PC-3 (cell line): Measurements from ENCODE around the gene MRPL51. TPM values are rescaled to one million over a fixed set of nuclear protein-coding genes. Genes with fewer than 3 reads are reported as not detected.

Experiments used
- ATAC-seq: fragments of 200-7000 bp; cut with Tn5 transposase; 2 replicates; pipeline ENCODE4 v1.9.1; 2020; ENCODE audit warnings: mild to moderate bottlenecking, moderate library complexity
- BruUV-seq: library from RNA; stranded (reverse); fragments of 400-500 nt; replicated peaks from 2 replicates; lab custom pipeline; 2021; lab: Mats Ljungman, UMichigan
- CTCF ChIA-PET: fragments of 300-600 bp; sonication (Branson Sonifier 250); formaldehyde crosslinking; loops from one replicate; lab custom pipeline; 2022; ENCODE audit warnings: antibody characterized with exemption; lab: Charles Lee
- POLR2A ChIA-PET: fragments of 300-600 bp; sonication (Branson Sonifier 250); formaldehyde crosslinking; loops from one replicate; lab custom pipeline; 2022; ENCODE audit warnings: antibody characterized with exemption; ENCODE audit not compliant: unreplicated experiment; lab: Charles Lee
- DNase-seq: peaks from one replicate; pipeline ENCODE4 v3.0.0-alpha.2; 2015
- H2AFZ ChIP-seq: fragments of 300-600 bp; sonication (generic); 2 replicates; pipeline ENCODE4 v1.6.0; 2016; ENCODE audit warnings: antibody characterized with exemption, low read length
- H3F3A ChIP-seq: fragments of 300-600 bp; sonication (generic); one replicate; pipeline ENCODE4 v1.6.0; 2017; ENCODE audit warnings: antibody characterized with exemption, low read length, control low read depth, mild to moderate bottlenecking; ENCODE audit not compliant: unreplicated experiment
- H3K27ac ChIP-seq: fragments of 300-600 bp; sonication (generic); 2 replicates; pipeline ENCODE4 v1.5.1; 2016; ENCODE audit warnings: mild to moderate bottlenecking, low read length
- H3K27me3 ChIP-seq: fragments of 300-600 bp; sonication (generic); 2 replicates; pipeline ENCODE4 v1.6.1; 2016; ENCODE audit warnings: low read length, mixed read lengths
- H3K36me3 ChIP-seq: fragments of 300-600 bp; sonication (generic); 2 replicates; pipeline ENCODE4 v1.6.1; 2016; ENCODE audit warnings: low read depth, mixed run types, low read length, mixed read lengths
- H3K4me1 ChIP-seq: fragments of 300-600 bp; sonication (generic); 2 replicates; pipeline ENCODE4 v1.5.1; 2016; ENCODE audit warnings: low read length; ENCODE audit not compliant: insufficient read depth
- H3K4me2 ChIP-seq: fragments of 300-600 bp; sonication (generic); 2 replicates; pipeline ENCODE4 v1.6.0; 2016; ENCODE audit warnings: low read length
- H3K4me3 ChIP-seq: fragments of 300-600 bp; sonication (generic); 2 replicates; pipeline ENCODE4 v1.5.1; 2016; ENCODE audit warnings: mild to moderate bottlenecking, low read length, mixed read lengths
- H3K79me2 ChIP-seq: fragments of 300-600 bp; sonication (generic); 2 replicates; pipeline ENCODE4 v1.6.1; 2017; ENCODE audit warnings: low read length, mixed read lengths
- H3K9ac ChIP-seq: fragments of 300-600 bp; sonication (generic); 2 replicates; pipeline ENCODE4 v1.6.0; 2016; ENCODE audit warnings: mild to moderate bottlenecking, low read length
- H3K9me2 ChIP-seq: fragments of 300-600 bp; sonication (generic); replicated peaks from 2 replicates; pipeline ENCODE4 v1.6.1; 2016; ENCODE audit warnings: mixed run types, low read length, mixed read lengths
- H3K9me3 ChIP-seq: fragments of 300-600 bp; sonication (generic); 2 replicates; pipeline ENCODE4 v1.6.1; 2016; ENCODE audit warnings: low read length, mixed read lengths
- H4K20me1 ChIP-seq: fragments of 300-600 bp; sonication (generic); 2 replicates; pipeline ENCODE4 v1.6.1; 2016; ENCODE audit warnings: low read length, mixed read lengths
- CTCF ChIP-seq: fragments of 300-600 bp; sonication (generic); conservative IDR thresholded peaks from 2 replicates; pipeline ENCODE4 v1.5.1; 2017; ENCODE audit warnings: antibody characterized with exemption, low read depth, mild to moderate bottlenecking, low read length
- EZH2 ChIP-seq: fragments of 300-600 bp; sonication (generic); IDR thresholded peaks from one replicate; pipeline ENCODE4 v1.6.1; 2017; ENCODE audit warnings: antibody characterized with exemption, mild to moderate bottlenecking, low read length; ENCODE audit not compliant: unreplicated experiment
- EZH2phosphoT487 ChIP-seq: fragments of 300-600 bp; sonication (generic); IDR thresholded peaks from 2 replicates; pipeline ENCODE4 v1.6.1; 2018; ENCODE audit warnings: mild to moderate bottlenecking, antibody characterized with exemption, low read length, borderline replicate concordance
- intact Hi-C: fragments of 100-400 bp; cut with micrococcal nuclease; formaldehyde crosslinking; loops from 2 replicates; pipeline ENCODE4 v1.9.0; 2023
- total RNA-seq: library from RNA; depleted of rRNA; stranded (reverse); fragments of >200 nt; gene quantifications from 2 replicates; pipeline ENCODE4 v1.2.3, GENCODE V29; 2014

Gene MRPL51
- total RNA-seq, 1 experiment from 2014 or later, result 157 TPM

- BruUV-seq, result no TSS peak
- ATAC-seq (peak; percentile 56), DNase-seq (peak; percentile 94)
- Histone ChIP-seq H3K36me3 (peaks cover 52% of the 10 kb centered on the region), H3K4me2 (peak overlapping the region; percentile 99), H3K4me1 (peaks cover 38% of the 10 kb centered on the region), H2AFZ (no peak overlapping the region), H3K4me3 (peak overlapping the region; percentile 97), H3K27me3 (no peaks in the 10 kb centered on the region), H3K9me2 (no peaks in the 10 kb centered on the region), H3K9me3 (no peaks in the 10 kb centered on the region), H3K79me2 (peaks cover 45% of the 10 kb centered on the region), H3F3A (peaks cover 13% of the 10 kb centered on the region), H3K27ac (peak overlapping the region; percentile 99), H3K9ac (peak overlapping the region; percentile 96), H4K20me1 (peaks cover 26% of the 10 kb centered on the region)
- ChIA-PET POLR2A (interaction anchor here (0.6 to 1.1 kb wide), 7 partner anchors 36 to 328 kb away, joined by 3 to 4 read pairs (median 3); partner anchors contain the start of genes LTBR, NCAPD2, NOP2 and VAMP1), CTCF (interaction anchor here (0.7 kb wide), 1 partner anchor 61 kb away, joined by 4 read pairs; the partner anchor contains the start of gene VAMP1)
- TF ChIP-seq CTCF, result no peak
- TF ChIP-seq EZH2phosphoT487, result no peak
- intact Hi-C loops, result loop anchor here (5.0 kb wide), 1 partner anchor 110 kb away; no protein-coding TSS in a partner anchor
Observed at GRCh38 chr12:6532051-6532926, 39.2 kb upstream of the MRPL51 start.

GRCh38 chr12:6530576-6531260 lies 37.7 kb upstream of the MRPL51 start:
- peak overlapping the region; percentile 99 for H3K27ac ChIP-seq
- no peak overlapping the region for H3K4me3 ChIP-seq
- ATAC-seq (no peak), DNase-seq (no peak)
- TF ChIP-seq EZH2 (no peak), CTCF (no peak), EZH2phosphoT487 (no peak)
- H3K9me3 ChIP-seq, result no peaks in the 10 kb centered on the region
- H3K36me3 ChIP-seq, result peaks cover 52% of the 10 kb centered on the region
- no peaks in the 10 kb centered on the region for H3K9me2 ChIP-seq
- no peak overlapping the region for H3K9ac ChIP-seq
- H3K27me3 ChIP-seq, result no peaks in the 10 kb centered on the region
- H3K4me1 ChIP-seq, result peaks cover 25% of the 10 kb centered on the region
- H4K20me1 ChIP-seq, result peaks cover 11% of the 10 kb centered on the region
- intact Hi-C loops, result loop anchor here (5.0 kb wide), 1 partner anchor 108 kb away; no protein-coding TSS in a partner anchor
- CTCF ChIA-PET, result no interaction called here
- no peaks in the 10 kb centered on the region for H3F3A ChIP-seq
- POLR2A ChIA-PET, result no interaction called here
- H2AFZ ChIP-seq, result no peak overlapping the region
- no peak overlapping the region for H3K4me2 ChIP-seq
- BruUV-seq, result no TSS peak
- peaks cover 29% of the 10 kb centered on the region for H3K79me2 ChIP-seq
